Keratinocyte (primary cell): Measurements from ENCODE around the gene SYTL2.

Experiments used
- CTCF ChIP-seq, 3 experiments: IDR thresholded peaks in 1 of 3; conservative IDR thresholded peaks in 1 of 3; optimal IDR thresholded peaks in 1 of 3; 2 replicates in 2 of 3; 3 replicates in 1 of 3; pipeline versions ENCODE3 to v1.5.1; 2011; ENCODE audit warnings: low read length in 3 of 3, mild to moderate bottlenecking in 3 of 3, moderate library complexity in 2 of 3, control low read depth in 1 of 3, inconsistent platforms in 1 of 3; ENCODE audit not compliant: insufficient read depth in 2 of 3; ENCODE audit errors: extremely low read depth in 1 of 3
- EZH2 ChIP-seq: IDR thresholded peaks from one replicate; pipeline ENCODE4 v1.6.1; 2012; ENCODE audit warnings: inconsistent platforms, mild to moderate bottlenecking, low read length, moderate library complexity

- TF ChIP-seq CTCF (optimal IDR thresholded peaks at IDR 0.05 in 1 of 3, IDR thresholded peaks at IDR 0.05 in 1 of 3, conservative IDR thresholded peaks at IDR 0.05 in 1 of 3; ENCODE audit: extremely low read depth in 1 of 3, insufficient read depth in 2 of 3, low read length in 3 of 3) (no peak), EZH2 (no peak)
Measured at GRCh38 chr11:85666687-85667086, 144.3 kb downstream of the SYTL2 start.
